ENCODE results near the gene GRM2. TPM values are rescaled to one million over a fixed set of nuclear protein-coding genes. Genes with fewer than 3 reads are reported as not detected.

The GRM2 gene
- total RNA-seq, 1 experiment from 2014 or later = 0.07 TPM

DNA sequence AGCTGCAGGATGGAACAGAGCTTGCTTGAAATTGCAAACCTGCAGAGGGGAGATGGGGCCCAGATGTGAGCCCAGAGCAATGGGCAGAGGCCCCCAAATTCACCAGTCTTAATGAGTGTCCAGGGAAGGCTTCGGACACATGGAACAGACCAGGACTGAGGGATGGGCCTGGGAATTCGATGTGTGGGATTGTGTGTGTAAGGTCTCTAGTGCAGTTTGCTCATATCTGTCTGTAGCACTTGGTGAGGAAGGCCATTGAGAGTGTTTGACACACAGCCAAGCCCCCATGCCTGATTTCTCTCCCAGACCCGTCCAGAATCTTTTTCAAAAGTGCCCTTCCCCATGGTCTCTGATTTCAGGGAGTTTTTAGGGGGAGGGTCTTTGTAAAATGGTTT is 18.7 kb upstream of the GRM2 start:
- H3K4me3 ChIP-seq (ENCODE audit: low read length) = no peak overlapping the region
- H3K4me1 ChIP-seq (ENCODE audit: insufficient read depth, low read length) = peaks cover 23% of the 10 kb centered on the region
- H4K20me1 ChIP-seq (ENCODE audit: low read length) = no peaks in the 10 kb centered on the region
- TF ChIP-seq, protein P1, sequence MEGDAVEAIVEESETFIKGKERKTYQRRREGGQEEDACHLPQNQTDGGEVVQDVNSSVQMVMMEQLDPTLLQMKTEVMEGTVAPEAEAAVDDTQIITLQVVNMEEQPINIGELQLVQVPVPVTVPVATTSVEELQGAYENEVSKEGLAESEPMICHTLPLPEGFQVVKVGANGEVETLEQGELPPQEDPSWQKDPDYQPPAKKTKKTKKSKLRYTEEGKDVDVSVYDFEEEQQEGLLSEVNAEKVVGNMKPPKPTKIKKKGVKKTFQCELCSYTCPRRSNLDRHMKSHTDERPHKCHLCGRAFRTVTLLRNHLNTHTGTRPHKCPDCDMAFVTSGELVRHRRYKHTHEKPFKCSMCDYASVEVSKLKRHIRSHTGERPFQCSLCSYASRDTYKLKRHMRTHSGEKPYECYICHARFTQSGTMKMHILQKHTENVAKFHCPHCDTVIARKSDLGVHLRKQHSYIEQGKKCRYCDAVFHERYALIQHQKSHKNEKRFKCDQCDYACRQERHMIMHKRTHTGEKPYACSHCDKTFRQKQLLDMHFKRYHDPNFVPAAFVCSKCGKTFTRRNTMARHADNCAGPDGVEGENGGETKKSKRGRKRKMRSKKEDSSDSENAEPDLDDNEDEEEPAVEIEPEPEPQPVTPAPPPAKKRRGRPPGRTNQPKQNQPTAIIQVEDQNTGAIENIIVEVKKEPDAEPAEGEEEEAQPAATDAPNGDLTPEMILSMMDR (conservative IDR thresholded peaks at IDR 0.05; ENCODE audit: low read depth, low read length) = no peak
- TF ChIP-seq EZH2phosphoT487 (IDR thresholded peaks at IDR 0.05; ENCODE audit: borderline replicate concordance, low read length) = no peak
- TF ChIP-seq EZH2 (IDR thresholded peaks at IDR 0.05; ENCODE audit: low read length, unreplicated experiment) = no peak
- DNase-seq = no peak
- H3K27ac ChIP-seq (ENCODE audit: low read length) = no peak overlapping the region
- H2AFZ ChIP-seq (ENCODE audit: low read length) = no peak overlapping the region
- ChIA-PET CTCF (no interaction called here), POLR2A (ENCODE audit: unreplicated experiment) (interaction anchor here (0.6 kb wide), 1 partner anchor 189 kb away, joined by 3 read pairs; no protein-coding TSS in a partner anchor)
- ATAC-seq = no peak
- H3K9me2 ChIP-seq (replicated peaks; ENCODE audit: low read length) = no peaks in the 10 kb centered on the region
- H3K4me2 ChIP-seq (ENCODE audit: low read length) = no peak overlapping the region
- H3F3A ChIP-seq (ENCODE audit: low read length, unreplicated experiment) = no peaks in the 10 kb centered on the region
- no peaks in the 10 kb centered on the region for H3K27me3 ChIP-seq (ENCODE audit: low read length)
- no TSS peak for BruUV-seq (replicated peaks)
- H3K9ac ChIP-seq (ENCODE audit: low read length) = no peak overlapping the region
- H3K79me2 ChIP-seq (ENCODE audit: low read length) = no peaks in the 10 kb centered on the region
- peaks cover 12% of the 10 kb centered on the region; the same call in 1 of the 2 replicates for H3K36me3 ChIP-seq (ENCODE audit: low read depth, low read length)
- intact Hi-C loops (cut with micrococcal nuclease) = no loop called here
- H3K9me3 ChIP-seq (ENCODE audit: low read length) = no peaks in the 10 kb centered on the region

DNA sequence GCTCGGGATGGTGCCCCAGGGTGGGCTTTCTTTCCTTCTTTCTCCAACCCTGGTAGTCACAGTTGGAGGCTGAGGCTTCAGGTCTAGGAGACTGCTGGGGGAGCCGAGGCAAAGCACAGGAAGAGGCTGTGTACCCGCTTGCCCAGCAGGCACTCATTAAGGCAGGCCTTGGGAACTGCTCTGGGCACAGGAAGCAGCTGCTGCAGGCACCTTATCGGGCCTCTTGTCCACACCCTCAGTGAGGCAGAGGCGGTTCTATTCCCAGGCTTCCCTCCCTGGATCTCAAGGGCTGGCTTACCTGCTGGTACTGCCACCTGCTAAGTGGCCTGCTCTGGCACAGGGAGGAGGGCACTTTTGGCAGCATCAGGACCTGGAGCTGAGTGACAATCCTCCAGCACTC is 15.8 kb upstream of the GRM2 start:
- H2AFZ ChIP-seq (ENCODE audit: low read length) = no peak overlapping the region
- peaks cover 2% of the 10 kb centered on the region; the same call in 1 of the 2 replicates for H3K36me3 ChIP-seq (ENCODE audit: low read depth, low read length)
- H3F3A ChIP-seq (ENCODE audit: low read length, unreplicated experiment) = no peaks in the 10 kb centered on the region
- ChIA-PET CTCF (no interaction called here), POLR2A (ENCODE audit: unreplicated experiment) (no interaction called here)
- H3K4me2 ChIP-seq (ENCODE audit: low read length) = no peak overlapping the region
- no peaks in the 10 kb centered on the region for H4K20me1 ChIP-seq (ENCODE audit: low read length)
- no peaks in the 10 kb centered on the region for H3K79me2 ChIP-seq (ENCODE audit: low read length)
- TF ChIP-seq EZH2phosphoT487 (IDR thresholded peaks at IDR 0.05; ENCODE audit: borderline replicate concordance, low read length) = no peak
- TF ChIP-seq, protein P1 (conservative IDR thresholded peaks at IDR 0.05; ENCODE audit: low read depth, low read length) = no peak
- no peaks in the 10 kb centered on the region for H3K9me3 ChIP-seq (ENCODE audit: low read length)
- DNase-seq (no peak), ATAC-seq (no peak)
- intact Hi-C loops (cut with micrococcal nuclease) = no loop called here
- no peaks in the 10 kb centered on the region for H3K9me2 ChIP-seq (replicated peaks; ENCODE audit: low read length)
- peaks cover 22% of the 10 kb centered on the region for H3K4me1 ChIP-seq (ENCODE audit: insufficient read depth, low read length)
- no TSS peak for BruUV-seq (replicated peaks)
- H3K27ac ChIP-seq (ENCODE audit: low read length) = no peak overlapping the region
- no peaks in the 10 kb centered on the region for H3K27me3 ChIP-seq (ENCODE audit: low read length)
- H3K9ac ChIP-seq (ENCODE audit: low read length) = no peak overlapping the region
- H3K4me3 ChIP-seq (ENCODE audit: low read length) = no peak overlapping the region

DNA sequence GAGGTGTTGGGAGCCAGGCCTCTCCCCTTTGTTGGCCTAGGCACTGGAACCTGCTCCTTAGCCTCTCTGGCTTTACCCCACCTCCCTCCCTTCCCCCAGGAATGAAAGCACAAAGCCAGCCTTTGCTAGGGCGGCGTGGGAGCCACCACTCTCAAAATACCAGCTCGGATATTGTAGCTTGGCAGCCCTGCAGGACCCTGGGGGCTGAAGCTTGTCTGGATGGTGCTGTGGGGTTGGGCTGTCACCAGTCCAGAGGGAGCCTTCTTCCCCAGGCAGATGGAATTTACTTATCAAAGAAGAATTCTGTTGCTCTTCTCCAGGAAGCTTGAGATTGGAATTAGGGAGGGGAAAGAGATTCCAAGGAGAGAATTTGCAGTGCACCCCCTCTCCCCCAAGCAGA is 14.9 kb upstream of the GRM2 start:
- intact Hi-C loops (cut with micrococcal nuclease) = no loop called here
- BruUV-seq (replicated peaks) = no TSS peak
- CTCF ChIA-PET = no interaction called here

More for the DNA sequence above, 14.9 kb upstream of the GRM2 start:
- H2AFZ ChIP-seq (ENCODE audit: low read length) = no peak overlapping the region
- no peaks in the 10 kb centered on the region for H3K9me2 ChIP-seq (replicated peaks; ENCODE audit: low read length)
- H4K20me1 ChIP-seq (ENCODE audit: low read length) = no peaks in the 10 kb centered on the region
- no peak overlapping the region for H3K4me2 ChIP-seq (ENCODE audit: low read length)
- no peaks in the 10 kb centered on the region for H3K79me2 ChIP-seq (ENCODE audit: low read length)
- H3K27me3 ChIP-seq (ENCODE audit: low read length) = no peaks in the 10 kb centered on the region
- no peak overlapping the region for H3K27ac ChIP-seq (ENCODE audit: low read length)
- no peak overlapping the region for H3K9ac ChIP-seq (ENCODE audit: low read length)
- no peak overlapping the region for H3K4me3 ChIP-seq (ENCODE audit: low read length)
- H3K4me1 ChIP-seq (ENCODE audit: insufficient read depth, low read length) = peaks cover 12% of the 10 kb centered on the region; the same call in 1 of the 2 replicates
- no peak for DNase-seq
- no peak for ATAC-seq
- POLR2A ChIA-PET (ENCODE audit: unreplicated experiment) = no interaction called here
- no peak for TF ChIP-seq EZH2 (IDR thresholded peaks at IDR 0.05; ENCODE audit: low read length, unreplicated experiment)
- TF ChIP-seq, protein P1 (conservative IDR thresholded peaks at IDR 0.05; ENCODE audit: low read depth, low read length) = no peak
- TF ChIP-seq EZH2phosphoT487 (IDR thresholded peaks at IDR 0.05; ENCODE audit: borderline replicate concordance, low read length) = no peak
- H3F3A ChIP-seq (ENCODE audit: low read length, unreplicated experiment) = no peaks in the 10 kb centered on the region
- H3K9me3 ChIP-seq (ENCODE audit: low read length) = no peaks in the 10 kb centered on the region
- H3K36me3 ChIP-seq (ENCODE audit: low read depth, low read length) = no peaks in the 10 kb centered on the region; the same call in 1 of the 2 replicates

All from PC-3 (cell line).